ENCODE measurements around the gene MAP3K10. TPM values are rescaled to one million over a fixed set of nuclear protein-coding genes. Genes with fewer than 3 reads are reported as not detected.

MAP3K10 gene
- total RNA-seq, 4 donors from 2014 or later = 12.7 to 24.6 (median 13.9) TPM

- WGBS, 2 donors = 69 to 73% methylated on average over 5 of the region's 5 CpGs
- Histone ChIP-seq H3K4me1 (no peaks in the 10 kb centered on the region), H3K27me3 (no peaks in the 10 kb centered on the region), H3K27ac (no peak overlapping the region), H3K4me3 (no peak overlapping the region), H3K36me3 (no peaks in the 10 kb centered on the region), H3K9me3 (no peaks in the 10 kb centered on the region)
- TF ChIP-seq CTCF (IDR thresholded peaks at IDR 0.05) (no peak), POLR2A (IDR thresholded peaks at IDR 0.05) (no peak), EP300 (IDR thresholded peaks at IDR 0.05) (no peak)
- no peak for DNase-seq (ENCODE audit: low spot score in 2 of 2)
Measured at GRCh38 chr19:40175820-40176219, 15.4 kb upstream of the MAP3K10 start.

- Histone ChIP-seq H3K27me3 (no peaks in the 10 kb centered on the region), H3K4me3 (no peak overlapping the region), H3K36me3 (no peaks in the 10 kb centered on the region), H3K4me1 (no peaks in the 10 kb centered on the region), H3K27ac (no peak overlapping the region), H3K9me3 (no peaks in the 10 kb centered on the region)
- WGBS, 2 donors = 69 to 72% methylated on average over 5 of the region's 5 CpGs
- DNase-seq (ENCODE audit: low spot score in 2 of 2) = no peak
- TF ChIP-seq POLR2A (IDR thresholded peaks at IDR 0.05) = no peak
- TF ChIP-seq EP300 (IDR thresholded peaks at IDR 0.05) = no peak
- TF ChIP-seq CTCF (IDR thresholded peaks at IDR 0.05) = no peak
Measured at GRCh38 chr19:40177286-40178070, 13.7 kb upstream of the MAP3K10 start.

- Histone ChIP-seq H3K4me1 (no peaks in the 10 kb centered on the region), H3K36me3 (no peaks in the 10 kb centered on the region), H3K27me3 (no peaks in the 10 kb centered on the region), H3K27ac (no peak overlapping the region), H3K9me3 (no peaks in the 10 kb centered on the region), H3K4me3 (no peak overlapping the region)
- WGBS, 2 donors = 75 to 91% methylated on average over 4 of the region's 4 CpGs
- DNase-seq (ENCODE audit: low spot score in 2 of 2) = no peak
- TF ChIP-seq EP300 (IDR thresholded peaks at IDR 0.05) = no peak
- TF ChIP-seq CTCF (IDR thresholded peaks at IDR 0.05) = no peak
- TF ChIP-seq POLR2A (IDR thresholded peaks at IDR 0.05) = no peak
Measured at GRCh38 chr19:40178756-40179155, 12.5 kb upstream of the MAP3K10 start.

GRCh38 chr19:40184273-40184672 lies 7.0 kb upstream of the MAP3K10 start:
- H3K9me3 ChIP-seq = no peaks in the 10 kb centered on the region

More at GRCh38 chr19:40184273-40184672, 7.0 kb upstream of the MAP3K10 start:
- Histone ChIP-seq H3K36me3 (no peaks in the 10 kb centered on the region), H3K27me3 (no peaks in the 10 kb centered on the region), H3K4me3 (no peak overlapping the region), H3K4me1 (no peaks in the 10 kb centered on the region), H3K27ac (no peak overlapping the region)
- DNase-seq (ENCODE audit: low spot score in 2 of 2) = no peak
- TF ChIP-seq EP300 (IDR thresholded peaks at IDR 0.05) (no peak), CTCF (IDR thresholded peaks at IDR 0.05) (no peak), POLR2A (IDR thresholded peaks at IDR 0.05) (no peak)
- WGBS, 2 donors = 79 to 87% methylated on average over 1 of the region's 1 CpG

All from tibial nerve (tissue), 4 donors.